Fibroblast of pulmonary artery (primary cell): Measurements from ENCODE around the gene ADAMTSL3.

Source experiments
- DNase-seq: peaks from one replicate; pipeline ENCODE4 v3.0.0-alpha.2; 2010; ENCODE audit warnings: low read depth
- H3K4me3 ChIP-seq: replicated peaks from 2 replicates; pipeline ENCODE4 v1.5.1; 2011; ENCODE audit warnings: low read depth, mild to moderate bottlenecking, control low read depth, low read length, moderate library complexity
- CTCF ChIP-seq: IDR thresholded peaks from 2 replicates; pipeline ENCODE4 v1.5.1; 2011; ENCODE audit warnings: mild to moderate bottlenecking, control low read depth, low read length, inconsistent platforms; ENCODE audit errors: missing control alignments

The ADAMTSL3 gene, protein sequence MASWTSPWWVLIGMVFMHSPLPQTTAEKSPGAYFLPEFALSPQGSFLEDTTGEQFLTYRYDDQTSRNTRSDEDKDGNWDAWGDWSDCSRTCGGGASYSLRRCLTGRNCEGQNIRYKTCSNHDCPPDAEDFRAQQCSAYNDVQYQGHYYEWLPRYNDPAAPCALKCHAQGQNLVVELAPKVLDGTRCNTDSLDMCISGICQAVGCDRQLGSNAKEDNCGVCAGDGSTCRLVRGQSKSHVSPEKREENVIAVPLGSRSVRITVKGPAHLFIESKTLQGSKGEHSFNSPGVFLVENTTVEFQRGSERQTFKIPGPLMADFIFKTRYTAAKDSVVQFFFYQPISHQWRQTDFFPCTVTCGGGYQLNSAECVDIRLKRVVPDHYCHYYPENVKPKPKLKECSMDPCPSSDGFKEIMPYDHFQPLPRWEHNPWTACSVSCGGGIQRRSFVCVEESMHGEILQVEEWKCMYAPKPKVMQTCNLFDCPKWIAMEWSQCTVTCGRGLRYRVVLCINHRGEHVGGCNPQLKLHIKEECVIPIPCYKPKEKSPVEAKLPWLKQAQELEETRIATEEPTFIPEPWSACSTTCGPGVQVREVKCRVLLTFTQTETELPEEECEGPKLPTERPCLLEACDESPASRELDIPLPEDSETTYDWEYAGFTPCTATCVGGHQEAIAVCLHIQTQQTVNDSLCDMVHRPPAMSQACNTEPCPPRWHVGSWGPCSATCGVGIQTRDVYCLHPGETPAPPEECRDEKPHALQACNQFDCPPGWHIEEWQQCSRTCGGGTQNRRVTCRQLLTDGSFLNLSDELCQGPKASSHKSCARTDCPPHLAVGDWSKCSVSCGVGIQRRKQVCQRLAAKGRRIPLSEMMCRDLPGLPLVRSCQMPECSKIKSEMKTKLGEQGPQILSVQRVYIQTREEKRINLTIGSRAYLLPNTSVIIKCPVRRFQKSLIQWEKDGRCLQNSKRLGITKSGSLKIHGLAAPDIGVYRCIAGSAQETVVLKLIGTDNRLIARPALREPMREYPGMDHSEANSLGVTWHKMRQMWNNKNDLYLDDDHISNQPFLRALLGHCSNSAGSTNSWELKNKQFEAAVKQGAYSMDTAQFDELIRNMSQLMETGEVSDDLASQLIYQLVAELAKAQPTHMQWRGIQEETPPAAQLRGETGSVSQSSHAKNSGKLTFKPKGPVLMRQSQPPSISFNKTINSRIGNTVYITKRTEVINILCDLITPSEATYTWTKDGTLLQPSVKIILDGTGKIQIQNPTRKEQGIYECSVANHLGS (N-terminal part only)

DNA sequence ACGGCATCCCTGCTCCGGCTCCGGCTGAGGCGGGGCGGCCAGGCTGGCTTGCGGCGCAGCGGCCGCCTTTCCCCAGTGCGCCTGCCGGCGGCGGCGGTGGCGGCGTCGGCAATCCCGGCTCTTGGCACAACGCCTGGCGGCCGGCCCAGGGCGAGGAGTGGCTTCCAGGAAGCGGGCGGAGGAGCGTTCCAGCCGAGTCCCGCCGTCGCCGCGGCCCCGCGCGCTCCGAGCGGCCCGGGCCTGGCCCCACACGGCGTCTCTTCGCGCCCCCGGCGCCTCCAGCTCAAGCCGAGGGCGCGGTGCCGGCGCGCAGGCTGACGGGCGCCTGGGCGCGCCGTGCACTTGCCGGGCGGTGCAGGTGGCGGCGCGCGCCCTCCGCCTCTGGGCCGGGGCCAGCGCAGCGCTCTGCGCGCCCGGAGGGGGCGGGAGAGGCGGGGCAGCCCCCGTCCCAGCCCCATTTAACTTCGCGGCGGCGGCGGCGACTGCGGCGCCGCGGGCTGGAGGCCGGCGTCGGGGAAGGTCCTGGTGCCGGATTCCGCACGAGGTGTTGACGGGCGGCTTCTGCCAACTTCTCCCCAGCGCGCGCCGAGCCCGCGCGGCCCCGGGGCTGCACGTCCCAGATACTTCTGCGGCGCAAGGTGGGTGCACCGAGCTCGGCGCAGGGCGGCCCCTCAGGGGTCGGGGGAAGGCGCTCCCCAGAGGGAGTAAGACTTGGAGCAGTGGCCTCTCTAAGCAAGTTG lies at the start of gene ADAMTSL3:
Gene ADAMTSL3, plus strand, starts transcription at position 485 of the 740 bp plus-strand sequence. CDS start 1,639 bp downstream, outside the sequence.
- peak; percentile 56 for DNase-seq
- no peak for TF ChIP-seq CTCF
- no peak within 1 kb of the TSS for H3K4me3 ChIP-seq

DNA sequence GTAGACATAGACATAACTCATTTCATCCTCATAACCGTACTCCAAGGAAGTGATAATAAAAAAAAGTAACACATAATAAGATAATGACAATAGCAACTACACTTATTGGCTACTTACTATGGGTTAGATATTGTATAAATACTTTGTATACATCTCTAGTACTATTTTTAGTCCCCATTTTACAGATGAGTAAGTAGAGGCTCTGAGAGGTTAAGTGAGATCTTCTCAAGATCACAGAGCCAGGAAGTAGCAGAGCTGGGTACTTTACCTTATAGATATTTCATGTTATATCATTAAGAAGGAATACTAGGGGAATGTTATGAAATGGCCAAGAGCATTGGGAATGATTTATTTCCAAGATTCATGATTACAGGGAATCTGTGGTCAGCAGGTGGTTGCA lies 49.4 kb upstream of the ADAMTSL3 start:
- H3K4me3 ChIP-seq, result no peak overlapping the region
- no peak for TF ChIP-seq CTCF
- DNase-seq, result no peak

DNA sequence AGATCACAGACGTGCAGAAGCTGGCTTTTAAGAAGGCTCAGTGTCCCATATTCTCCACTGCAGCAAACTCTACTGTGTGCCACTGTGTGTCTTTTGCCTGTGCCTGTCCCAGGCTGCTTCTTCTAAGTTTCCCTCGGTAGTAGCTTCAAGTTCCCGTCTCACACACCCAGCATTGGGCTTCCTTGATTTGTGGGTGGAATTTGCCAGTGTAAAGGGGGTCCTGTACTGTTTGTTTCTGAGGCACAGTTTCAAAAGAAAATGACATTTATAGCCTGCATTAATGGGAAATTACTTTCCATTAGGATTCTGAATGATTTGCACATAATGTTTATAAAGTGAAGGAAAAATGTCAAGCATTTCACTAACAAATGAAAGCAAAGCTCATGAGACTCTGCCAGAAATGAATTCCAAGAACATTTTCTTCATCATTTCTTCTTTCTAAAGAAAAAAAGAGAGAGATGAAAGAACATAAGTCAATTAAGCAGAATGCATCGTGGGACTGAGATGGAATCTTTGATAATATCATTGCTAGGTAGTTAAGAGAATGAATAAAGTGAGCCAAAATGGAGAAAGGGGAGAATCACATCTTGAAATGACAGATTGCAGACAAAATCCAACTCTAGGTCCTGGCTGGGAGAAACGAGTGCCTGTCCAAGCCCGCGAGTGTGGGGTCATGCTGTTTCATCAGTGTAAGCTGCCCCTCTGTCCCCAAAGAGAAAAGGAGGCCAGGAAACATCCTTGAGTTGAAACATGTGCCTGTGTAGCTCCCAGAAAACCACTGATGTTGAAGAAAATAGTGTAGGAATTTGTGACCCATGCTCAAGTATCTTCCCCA lies 48.6 kb upstream of the ADAMTSL3 start:
- TF ChIP-seq CTCF, result no peak
- H3K4me3 ChIP-seq, result no peak overlapping the region
- no peak for DNase-seq

DNA sequence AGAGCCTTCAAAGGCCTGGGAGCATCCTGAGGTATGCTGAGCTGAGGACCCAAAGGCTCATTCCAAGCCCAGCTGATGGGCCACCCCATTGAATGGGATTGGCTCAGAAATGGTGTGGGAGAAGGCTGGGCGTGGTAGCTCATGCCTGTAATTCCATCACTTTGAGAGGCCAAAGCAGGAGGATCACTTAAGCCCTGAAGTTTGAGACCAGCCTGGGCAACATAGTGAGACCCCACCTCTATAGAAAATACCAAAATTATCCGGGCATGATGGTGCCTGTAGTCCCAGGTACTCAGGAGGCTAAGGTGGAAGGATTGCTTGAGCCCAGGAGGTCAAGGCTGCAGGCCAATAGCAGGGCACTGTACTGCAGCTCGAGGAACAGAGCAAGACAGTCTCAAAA lies 43.8 kb upstream of the ADAMTSL3 start:
- no peak for TF ChIP-seq CTCF
- no peak for DNase-seq

GRCh38 chr15:83610901-83611685 lies 42.8 kb upstream of the ADAMTSL3 start:
- no peak overlapping the region for H3K4me3 ChIP-seq
- no peak for DNase-seq
- no peak for TF ChIP-seq CTCF

More for the DNA sequence above, 43.8 kb upstream of the ADAMTSL3 start:
- H3K4me3 ChIP-seq, result no peak overlapping the region
